ENCODE results near the gene LRP1. TPM values are rescaled to one million over a fixed set of nuclear protein-coding genes. Genes with fewer than 3 reads are reported as not detected.
A peak's percentile ranks its signal among the peaks of the same experiment; 100 is the strongest.

The LRP1 gene
- total and polyA plus RNA-seq, 2 experiments from 2014 or later, result 26.6 to 145 TPM

DNA sequence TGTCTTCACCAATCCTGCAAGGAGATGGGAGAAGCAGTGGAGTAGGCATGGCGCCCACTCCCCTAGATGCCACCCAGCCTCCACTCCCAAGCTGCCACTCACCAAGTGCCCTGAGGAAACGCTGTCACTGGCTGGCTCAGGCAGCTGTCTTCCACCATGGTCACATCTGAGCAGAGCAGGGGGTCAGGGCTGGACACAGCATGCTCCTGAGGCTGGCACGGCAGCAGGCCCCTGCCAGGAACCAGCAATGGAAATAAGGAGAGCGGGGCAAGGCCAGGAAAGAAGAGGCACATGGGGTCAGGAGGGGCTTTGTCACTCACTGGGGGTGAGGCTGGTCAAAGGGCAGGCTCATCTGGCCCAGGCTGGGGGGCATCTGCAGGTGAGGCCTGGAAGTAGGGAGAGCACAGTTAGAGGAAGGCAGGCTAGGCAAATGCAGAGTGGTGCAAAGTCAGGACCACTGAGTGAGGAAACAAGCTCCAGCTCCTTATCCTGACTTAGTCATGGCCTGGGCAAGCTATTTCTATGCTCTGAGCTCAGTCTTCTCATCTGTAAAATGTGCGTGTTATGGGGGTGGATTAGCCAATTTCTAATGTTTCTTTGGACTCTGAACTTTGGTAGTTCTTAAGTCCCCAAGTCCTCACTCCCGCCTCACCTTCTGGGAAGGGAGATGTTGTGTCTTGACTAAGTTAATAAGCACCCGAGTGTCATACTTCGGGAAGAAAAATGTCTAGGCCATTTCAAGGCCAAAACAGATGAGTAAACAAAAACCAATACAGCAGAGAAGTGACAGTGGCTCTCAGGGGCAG, 31.3 kb upstream of the LRP1 start:
- Histone ChIP-seq H4K20me1 (replicated peaks; ENCODE audit: insufficient read depth) (no peaks in the 10 kb centered on the region; the same call in 1 of the 2 replicates), H3K9me2 (ENCODE audit: insufficient read depth) (no peaks in the 10 kb centered on the region), H3K4me2 (no peak overlapping the region), H3K79me2 (replicated peaks; ENCODE audit: insufficient read depth) (no peaks in the 10 kb centered on the region), H3K27ac (ENCODE audit: low read depth) (no peak overlapping the region), H3K27me3 (ENCODE audit: insufficient read depth) (no peaks in the 10 kb centered on the region), H3K4me3 (no peak overlapping the region), H3K36me3 (ENCODE audit: insufficient read depth) (no peaks in the 10 kb centered on the region), H3F3A (replicated peaks; ENCODE audit: low read depth) (peaks cover 10% of the 10 kb centered on the region; the same call in 1 of the 2 replicates), H2AFZ (no peak overlapping the region), H3K4me1 (ENCODE audit: insufficient read depth) (peaks cover 27% of the 10 kb centered on the region)
- Mint-ChIP-seq H3K36me3 (ENCODE audit: low read depth) (peaks cover 51% of the 10 kb centered on the region), H3K27ac (peak overlapping the region; percentile 96; the same call in 1 of the 2 replicates), H3K4me3 (no peak overlapping the region), H3K9me3 (no peaks in the 10 kb centered on the region), H3K4me1 (peaks cover 44% of the 10 kb centered on the region), H3K27me3 (ENCODE audit: insufficient read depth, low read depth, poor library complexity) (peaks cover 27% of the 10 kb centered on the region)
- DNase-seq (ENCODE audit: low spot score) (no peak), ATAC-seq (no peak)
- TF ChIP-seq ZNF114 (CRISPR knock-in tag; IDR thresholded peaks at IDR 0.05) (no peak), POLR2AphosphoS5 (IDR thresholded peaks at IDR 0.05; ENCODE audit: low read depth) (no peak), EZH2 (IDR thresholded peaks at IDR 0.05; ENCODE audit: low read depth, unreplicated experiment) (no peak), JUNB (IDR thresholded peaks at IDR 0.05; ENCODE audit: unreplicated experiment) (no peak)
- TF ChIP-seq, protein P1, sequence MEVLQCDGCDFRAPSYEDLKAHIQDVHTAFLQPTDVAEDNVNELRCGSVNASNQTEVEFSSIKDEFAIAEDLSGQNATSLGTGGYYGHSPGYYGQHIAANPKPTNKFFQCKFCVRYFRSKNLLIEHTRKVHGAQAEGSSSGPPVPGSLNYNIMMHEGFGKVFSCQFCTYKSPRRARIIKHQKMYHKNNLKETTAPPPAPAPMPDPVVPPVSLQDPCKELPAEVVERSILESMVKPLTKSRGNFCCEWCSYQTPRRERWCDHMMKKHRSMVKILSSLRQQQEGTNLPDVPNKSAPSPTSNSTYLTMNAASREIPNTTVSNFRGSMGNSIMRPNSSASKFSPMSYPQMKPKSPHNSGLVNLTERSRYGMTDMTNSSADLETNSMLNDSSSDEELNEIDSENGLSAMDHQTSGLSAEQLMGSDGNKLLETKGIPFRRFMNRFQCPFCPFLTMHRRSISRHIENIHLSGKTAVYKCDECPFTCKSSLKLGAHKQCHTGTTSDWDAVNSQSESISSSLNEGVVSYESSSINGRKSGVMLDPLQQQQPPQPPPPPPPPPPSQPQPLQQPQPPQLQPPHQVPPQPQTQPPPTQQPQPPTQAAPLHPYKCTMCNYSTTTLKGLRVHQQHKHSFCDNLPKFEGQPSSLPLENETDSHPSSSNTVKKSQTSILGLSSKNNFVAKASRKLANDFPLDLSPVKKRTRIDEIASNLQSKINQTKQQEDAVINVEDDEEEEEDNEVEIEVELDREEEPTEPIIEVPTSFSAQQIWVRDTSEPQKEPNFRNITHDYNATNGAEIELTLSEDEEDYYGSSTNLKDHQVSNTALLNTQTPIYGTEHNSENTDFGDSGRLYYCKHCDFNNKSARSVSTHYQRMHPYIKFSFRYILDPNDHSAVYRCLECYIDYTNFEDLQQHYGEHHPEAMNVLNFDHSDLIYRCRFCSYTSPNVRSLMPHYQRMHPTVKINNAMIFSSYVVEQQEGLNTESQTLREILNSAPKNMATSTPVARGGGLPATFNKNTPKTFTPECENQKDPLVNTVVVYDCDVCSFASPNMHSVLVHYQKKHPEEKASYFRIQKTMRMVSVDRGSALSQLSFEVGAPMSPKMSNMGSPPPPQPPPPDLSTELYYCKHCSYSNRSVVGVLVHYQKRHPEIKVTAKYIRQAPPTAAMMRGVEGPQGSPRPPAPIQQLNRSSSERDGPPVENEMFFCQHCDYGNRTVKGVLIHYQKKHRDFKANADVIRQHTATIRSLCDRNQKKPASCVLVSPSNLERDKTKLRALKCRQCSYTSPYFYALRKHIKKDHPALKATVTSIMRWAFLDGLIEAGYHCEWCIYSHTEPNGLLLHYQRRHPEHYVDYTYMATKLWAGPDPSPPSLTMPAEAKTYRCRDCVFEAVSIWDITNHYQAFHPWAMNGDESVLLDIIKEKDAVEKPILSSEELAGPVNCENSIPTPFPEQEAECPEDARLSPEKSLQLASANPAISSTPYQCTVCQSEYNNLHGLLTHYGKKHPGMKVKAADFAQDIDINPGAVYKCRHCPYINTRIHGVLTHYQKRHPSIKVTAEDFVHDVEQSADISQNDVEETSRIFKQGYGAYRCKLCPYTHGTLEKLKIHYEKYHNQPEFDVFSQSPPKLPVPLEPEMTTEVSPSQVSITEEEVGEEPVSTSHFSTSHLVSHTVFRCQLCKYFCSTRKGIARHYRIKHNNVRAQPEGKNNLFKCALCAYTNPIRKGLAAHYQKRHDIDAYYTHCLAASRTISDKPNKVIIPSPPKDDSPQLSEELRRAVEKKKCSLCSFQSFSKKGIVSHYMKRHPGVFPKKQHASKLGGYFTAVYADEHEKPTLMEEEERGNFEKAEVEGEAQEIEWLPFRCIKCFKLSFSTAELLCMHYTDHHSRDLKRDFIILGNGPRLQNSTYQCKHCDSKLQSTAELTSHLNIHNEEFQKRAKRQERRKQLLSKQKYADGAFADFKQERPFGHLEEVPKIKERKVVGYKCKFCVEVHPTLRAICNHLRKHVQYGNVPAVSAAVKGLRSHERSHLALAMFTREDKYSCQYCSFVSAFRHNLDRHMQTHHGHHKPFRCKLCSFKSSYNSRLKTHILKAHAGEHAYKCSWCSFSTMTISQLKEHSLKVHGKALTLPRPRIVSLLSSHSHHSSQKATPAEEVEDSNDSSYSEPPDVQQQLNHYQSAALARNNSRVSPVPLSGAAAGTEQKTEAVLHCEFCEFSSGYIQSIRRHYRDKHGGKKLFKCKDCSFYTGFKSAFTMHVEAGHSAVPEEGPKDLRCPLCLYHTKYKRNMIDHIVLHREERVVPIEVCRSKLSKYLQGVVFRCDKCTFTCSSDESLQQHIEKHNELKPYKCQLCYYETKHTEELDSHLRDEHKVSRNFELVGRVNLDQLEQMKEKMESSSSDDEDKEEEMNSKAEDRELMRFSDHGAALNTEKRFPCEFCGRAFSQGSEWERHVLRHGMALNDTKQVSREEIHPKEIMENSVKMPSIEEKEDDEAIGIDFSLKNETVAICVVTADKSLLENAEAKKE (CRISPR knock-in tag; IDR thresholded peaks at IDR 0.05), result no peak
- TF ChIP-seq, protein P2, sequence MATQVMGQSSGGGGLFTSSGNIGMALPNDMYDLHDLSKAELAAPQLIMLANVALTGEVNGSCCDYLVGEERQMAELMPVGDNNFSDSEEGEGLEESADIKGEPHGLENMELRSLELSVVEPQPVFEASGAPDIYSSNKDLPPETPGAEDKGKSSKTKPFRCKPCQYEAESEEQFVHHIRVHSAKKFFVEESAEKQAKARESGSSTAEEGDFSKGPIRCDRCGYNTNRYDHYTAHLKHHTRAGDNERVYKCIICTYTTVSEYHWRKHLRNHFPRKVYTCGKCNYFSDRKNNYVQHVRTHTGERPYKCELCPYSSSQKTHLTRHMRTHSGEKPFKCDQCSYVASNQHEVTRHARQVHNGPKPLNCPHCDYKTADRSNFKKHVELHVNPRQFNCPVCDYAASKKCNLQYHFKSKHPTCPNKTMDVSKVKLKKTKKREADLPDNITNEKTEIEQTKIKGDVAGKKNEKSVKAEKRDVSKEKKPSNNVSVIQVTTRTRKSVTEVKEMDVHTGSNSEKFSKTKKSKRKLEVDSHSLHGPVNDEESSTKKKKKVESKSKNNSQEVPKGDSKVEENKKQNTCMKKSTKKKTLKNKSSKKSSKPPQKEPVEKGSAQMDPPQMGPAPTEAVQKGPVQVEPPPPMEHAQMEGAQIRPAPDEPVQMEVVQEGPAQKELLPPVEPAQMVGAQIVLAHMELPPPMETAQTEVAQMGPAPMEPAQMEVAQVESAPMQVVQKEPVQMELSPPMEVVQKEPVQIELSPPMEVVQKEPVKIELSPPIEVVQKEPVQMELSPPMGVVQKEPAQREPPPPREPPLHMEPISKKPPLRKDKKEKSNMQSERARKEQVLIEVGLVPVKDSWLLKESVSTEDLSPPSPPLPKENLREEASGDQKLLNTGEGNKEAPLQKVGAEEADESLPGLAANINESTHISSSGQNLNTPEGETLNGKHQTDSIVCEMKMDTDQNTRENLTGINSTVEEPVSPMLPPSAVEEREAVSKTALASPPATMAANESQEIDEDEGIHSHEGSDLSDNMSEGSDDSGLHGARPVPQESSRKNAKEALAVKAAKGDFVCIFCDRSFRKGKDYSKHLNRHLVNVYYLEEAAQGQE (IDR thresholded peaks at IDR 0.05; ENCODE audit: unreplicated experiment), result no peak
- TF ChIP-seq, protein P3, sequence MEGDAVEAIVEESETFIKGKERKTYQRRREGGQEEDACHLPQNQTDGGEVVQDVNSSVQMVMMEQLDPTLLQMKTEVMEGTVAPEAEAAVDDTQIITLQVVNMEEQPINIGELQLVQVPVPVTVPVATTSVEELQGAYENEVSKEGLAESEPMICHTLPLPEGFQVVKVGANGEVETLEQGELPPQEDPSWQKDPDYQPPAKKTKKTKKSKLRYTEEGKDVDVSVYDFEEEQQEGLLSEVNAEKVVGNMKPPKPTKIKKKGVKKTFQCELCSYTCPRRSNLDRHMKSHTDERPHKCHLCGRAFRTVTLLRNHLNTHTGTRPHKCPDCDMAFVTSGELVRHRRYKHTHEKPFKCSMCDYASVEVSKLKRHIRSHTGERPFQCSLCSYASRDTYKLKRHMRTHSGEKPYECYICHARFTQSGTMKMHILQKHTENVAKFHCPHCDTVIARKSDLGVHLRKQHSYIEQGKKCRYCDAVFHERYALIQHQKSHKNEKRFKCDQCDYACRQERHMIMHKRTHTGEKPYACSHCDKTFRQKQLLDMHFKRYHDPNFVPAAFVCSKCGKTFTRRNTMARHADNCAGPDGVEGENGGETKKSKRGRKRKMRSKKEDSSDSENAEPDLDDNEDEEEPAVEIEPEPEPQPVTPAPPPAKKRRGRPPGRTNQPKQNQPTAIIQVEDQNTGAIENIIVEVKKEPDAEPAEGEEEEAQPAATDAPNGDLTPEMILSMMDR (conservative IDR thresholded peaks at IDR 0.05; ENCODE audit: low read depth in 2 of 2), result no peak
